GM12878 (cell line): ENCODE data around the gene LRCH3. TPM values are rescaled to one million over a fixed set of nuclear protein-coding genes. Genes with fewer than 3 reads are reported as not detected.
"Not testable (repeated sequence)": the region's sequence is repeated elsewhere in the genome, so short reads cannot be mapped to it uniquely, and the experiment has no call there.

Source experiments
- ATAC-seq: fragments of 200-7000 bp; cut with Tn5 transposase; 3 replicates; pipeline ENCODE4 v1.9.1; 2020; ENCODE audit warnings: mild to moderate bottlenecking, moderate library complexity
- BruUV-seq: library from RNA; stranded (reverse); fragments of 400-500 nt; replicated peaks from 2 replicates; lab custom pipeline; 2021; lab: Mats Ljungman, UMichigan
- CTCF ChIA-PET: fragments of 300-600 bp; sonication (Branson Sonifier 250); formaldehyde crosslinking; extraction: SDS; loops from one replicate; lab custom pipeline; 2021; ENCODE audit warnings: inconsistent platforms; lab: Yijun Ruan, JAX
- POLR2A ChIA-PET: fragments of 350-600 bp; formaldehyde crosslinking; extraction: SDS; loops from one replicate; lab custom pipeline; 2021; ENCODE audit warnings: inconsistent platforms; lab: Charles Lee
- RAD21 ChIA-PET: fragments of 300-600 bp; sonication (Branson Sonifier 250); formaldehyde crosslinking; loops from one replicate; lab custom pipeline; 2023; ENCODE audit warnings: antibody characterized with exemption; ENCODE audit not compliant: unreplicated experiment; lab: Charles Lee
- SMC1A ChIA-PET: fragments of 300-600 bp; sonication (Branson Sonifier 250); formaldehyde crosslinking; loops from one replicate; lab custom pipeline; 2023; ENCODE audit not compliant: unreplicated experiment, uncharacterized antibody; lab: Charles Lee
- DNase-seq: peaks from one replicate; pipeline ENCODE4 v3.0.0-alpha.2; 2011; ENCODE audit warnings: low read depth, low spot score
- FAIRE-seq: peaks from 3 replicates; lab custom pipeline; 2011; peaks lifted over from hg19 to GRCh38; lab: Jason Lieb, UNC
- H2AFZ ChIP-seq: 2 replicates; pipeline ENCODE4 v1.6.0; 2011; ENCODE audit warnings: low read depth, low read length, control low read depth; ENCODE audit not compliant: control insufficient read depth
- H3K27ac ChIP-seq: 2 replicates; pipeline ENCODE4 v1.5.1; 2011; ENCODE audit warnings: control low read depth; ENCODE audit not compliant: control insufficient read depth, insufficient read depth
- H3K27me3 ChIP-seq, 2 experiments: replicated peaks in 1 of 2; 2 replicates each; pipeline versions ENCODE4 v1.6.0 to v1.6.1; 2011; ENCODE audit warnings: low read length in 1 of 2; ENCODE audit not compliant: control insufficient read depth in 2 of 2, insufficient read depth in 2 of 2
- H3K36me3 ChIP-seq, 2 experiments: 2 replicates each; pipeline ENCODE4 v1.5.1; 2011; ENCODE audit warnings: low read length in 1 of 2; ENCODE audit not compliant: control insufficient read depth in 2 of 2, insufficient read depth in 2 of 2
- H3K4me1 ChIP-seq: 2 replicates; pipeline ENCODE4 v1.6.1; 2011; ENCODE audit warnings: mild to moderate bottlenecking, low read length, moderate library complexity, mixed read lengths; ENCODE audit not compliant: control insufficient read depth, insufficient read depth
- H3K4me2 ChIP-seq: 2 replicates; pipeline ENCODE4 v1.6.0; 2011; ENCODE audit warnings: control low read depth; ENCODE audit not compliant: control insufficient read depth, insufficient read depth
- H3K4me3 ChIP-seq: fragments of 200-600 bp; sonication (generic); 2 replicates; pipeline ENCODE4 v1.5.1; 2016
- H3K79me2 ChIP-seq: 2 replicates; pipeline ENCODE4 v1.6.0; 2011; ENCODE audit warnings: low read length; ENCODE audit not compliant: control insufficient read depth, insufficient read depth
- H3K9ac ChIP-seq: 2 replicates; pipeline ENCODE4 v1.8.0; 2011; ENCODE audit warnings: low read length, control low read depth, mixed read lengths; ENCODE audit not compliant: control insufficient read depth, insufficient read depth
- H3K9me3 ChIP-seq: replicated peaks from 3 replicates; pipeline ENCODE4 v1.5.1; 2011; ENCODE audit warnings: mild to moderate bottlenecking, low read length; ENCODE audit not compliant: control insufficient read depth, insufficient read depth
- H4K20me1 ChIP-seq: 2 replicates; pipeline ENCODE4 v1.6.0; 2011; ENCODE audit not compliant: control insufficient read depth, insufficient read depth
- CEBPB ChIP-seq, 2 experiments: fragments of 150-350 bp in 1 of 2; IDR thresholded peaks; 2 replicates each; pipeline ENCODE4 v1.6.1; 2012 to 2014; ENCODE audit warnings: low read depth in 2 of 2, low read length in 2 of 2, borderline replicate concordance in 1 of 2, inconsistent platforms in 1 of 2
- CEBPZ ChIP-seq: fragments of 150-350 bp; IDR thresholded peaks from 2 replicates; pipeline ENCODE4 v1.6.1; 2016; ENCODE audit warnings: low read depth, low read length
- ETV6 ChIP-seq, 2 experiments: fragments of 450-650 bp in 1 of 2; IDR thresholded peaks in 1 of 2; conservative IDR thresholded peaks in 1 of 2; 2 replicates each; pipeline ENCODE4 v1.6.1; 2014; ENCODE audit warnings: antibody characterized with exemption in 1 of 2, borderline replicate concordance in 1 of 2, low read depth in 1 of 2, mild to moderate bottlenecking in 1 of 2, moderate library complexity in 1 of 2
- FOXM1 ChIP-seq: IDR thresholded peaks from 2 replicates; pipeline ENCODE4 v1.6.1; 2012; ENCODE audit warnings: low read depth, mild to moderate bottlenecking, inconsistent platforms, low read length, moderate library complexity
- POLR2AphosphoS2 ChIP-seq: IDR thresholded peaks from 2 replicates; pipeline ENCODE4 v1.6.1; 2011; ENCODE audit warnings: low read depth, mild to moderate bottlenecking, low read length, improper control_type of control experiment, moderate library complexity
- RAD51 ChIP-seq: fragments of 450-650 bp; IDR thresholded peaks from 2 replicates; pipeline ENCODE4 v1.6.1; 2016; ENCODE audit warnings: moderate library complexity, mild to moderate bottlenecking, inconsistent platforms
- SP1 ChIP-seq: IDR thresholded peaks from one replicate; pipeline ENCODE4 v1.6.1; 2011; ENCODE audit warnings: low read depth, low read length
- YY1 ChIP-seq: IDR thresholded peaks from 2 replicates; pipeline ENCODE4 v1.6.1; 2011; ENCODE audit warnings: low read depth, mild to moderate bottlenecking, low read length
- ZNF687 ChIP-seq: fragments of 450-650 bp; IDR thresholded peaks from 2 replicates; pipeline ENCODE4 v1.6.1; 2017; ENCODE audit warnings: mild to moderate bottlenecking, moderate library complexity
- WGBS: methylation state at CpG from one replicate; pipeline ENCODE4 v1.1.6; 2016; ENCODE audit warnings: low lambda C conversion rate; ENCODE audit not compliant: insufficient replicate concordance, insufficient coverage; ENCODE audit errors: missing lambda C conversion rate; 5-methylcytosine and 5-hydroxymethylcytosine counted together
- in situ Hi-C: fragments of 300-500 bp; cut with MboI; formaldehyde crosslinking; loops from 9 replicates; pipeline ENCODE4 v1.14.3; 2018; ENCODE audit warnings: mixed read lengths
- intact Hi-C: fragments of 100-400 bp; cut with micrococcal nuclease; formaldehyde crosslinking; loops from one replicate; pipeline ENCODE4 v1.14.2; 2022; ENCODE audit not compliant: unreplicated experiment
- polyA plus RNA-seq, 11 experiments: library from polyadenylated mRNA; depleted of rRNA in 4 of 11; unstranded in 6 of 11; stranded (reverse) in 5 of 11; fragments of >200 nt; fragmentation: Nextera tagmentation in 4 of 11; fragmentation: Illumina TruSeq in 1 of 11; extraction: Ambion mirVana in 4 of 11; extraction: Trizol in 1 of 11; gene quantifications; 1 replicate in 1 of 11; 2 replicates in 10 of 11; pipeline versions ENCODE4 v1.2.1 to v1.2.3, GENCODE V29; 2011 to 2016; ENCODE audit warnings: inconsistent platforms in 2 of 11, missing spikeins in 2 of 11, low read depth in 1 of 11
- total RNA-seq, 4 experiments: library from RNA; depleted of rRNA in 3 of 4; stranded (reverse); fragments of >200 nt in 3 of 4; fragmentation: Illumina TruSeq in 1 of 4; extraction: Trizol in 1 of 4; gene quantifications; 2 replicates each; pipeline versions ENCODE4 v1.2.1 to v1.2.3, GENCODE V29; 2013 to 2021

Gene LRCH3
- total and polyA plus RNA-seq, 10 of the 15 experiments (the other 5 are each of a cell fraction or from before 2014, with no cell fraction given) = 3.9 to 136 (median 40.6) TPM

GRCh38 chr3:197883541-197883940 is 92.5 kb downstream of the LRCH3 start (continued):
- TF ChIP-seq CEBPB (IDR thresholded peaks at IDR 0.05; ENCODE audit: borderline replicate concordance in 1 of 2, low read depth in 2 of 2, low read length in 2 of 2) (no peak), POLR2AphosphoS2 (no peak), ZNF687 (no peak), FOXM1 (no peak), ETV6 (conservative IDR thresholded peaks at IDR 0.05 in 1 of 2, IDR thresholded peaks at IDR 0.05 in 1 of 2; ENCODE audit: borderline replicate concordance in 1 of 2, low read depth in 1 of 2) (no peak), RAD51 (no peak), CEBPZ (no peak), YY1 (no peak), SP1 (no peak)
- TF ChIP-seq, all 136 proteins: peak for 0

- H3K9ac ChIP-seq, H3K36me3 ChIP-seq, SMC1A ChIA-PET, ATAC-seq, intact Hi-C loops, H3K27ac ChIP-seq, H4K20me1 ChIP-seq, H3K4me2 ChIP-seq, in situ Hi-C loops, H3K79me2 ChIP-seq, H3K9me3 ChIP-seq, H3K27me3 ChIP-seq, H3K4me3 ChIP-seq, DNase-seq, H3K4me1 ChIP-seq, FAIRE-seq, POLR2A ChIA-PET, H2AFZ ChIP-seq, BruUV-seq, RAD21 ChIA-PET: not testable (repeated sequence)
- WGBS = 99% methylated on average over 17 of the region's 17 CpGs
- CTCF ChIA-PET = interaction anchor here (0.6 kb wide), 1 partner anchor 548 kb away, joined by 3 read pairs; no protein-coding TSS in a partner anchor
These were observed 93.3 kb downstream of the LRCH3 start for GRCh38 chr3:197884330-197884729.
